Measurements from ENCODE around the gene BOK. TPM values are rescaled to one million over a fixed set of nuclear protein-coding genes. Genes with fewer than 3 reads are reported as not detected.

Gene BOK
- total and polyA plus RNA-seq, 2 of the 4 experiments (the other 2 are of a cell fraction) = 13.3 to 34.4 TPM

GRCh38 chr2:241577413-241578122, 19.0 kb downstream of the BOK start:
- H3K18ac ChIP-seq (ENCODE audit: low read depth, low read length) = no peak overlapping the region
- dilution Hi-C loops (cut with HindIII; ENCODE audit: low sequenced_read_pairs, unreplicated experiment) = no loop called here
- H3K4me2 ChIP-seq (ENCODE audit: low read depth, low read length) = peak overlapping the region; percentile 20; the same call in 1 of the 2 replicates
- 0 out of 2 replicates have a peak overlapping the region, but pooled peaks have one; percentile 40 for H3K23ac ChIP-seq (ENCODE audit: low read depth, low read length)
- in situ Hi-C loops (cut with MboI; ENCODE audit: low sequenced_read_pairs) = no loop called here
- H3K4ac ChIP-seq (ENCODE audit: low read depth, low read length) = no peak overlapping the region
- peak; percentile 62 for ATAC-seq (ENCODE audit: low read depth)
- no peak overlapping the region for H3K4me3 ChIP-seq (ENCODE audit: insufficient read depth, low read depth, low read length)
- H3K27ac ChIP-seq (ENCODE audit: insufficient read depth, low read length) = peak overlapping the region; percentile 20; the same call in 1 of the 2 replicates
- no CpG with 5 or more reads among the region's 9 CpGs for WGBS, 2 experiments (ENCODE audit: extremely low coverage in 2 of 2, insufficient read length in 1 of 2)
- peaks cover 5% of the 10 kb centered on the region; the same call in 1 of the 2 replicates for H3K4me1 ChIP-seq (ENCODE audit: control insufficient read depth, insufficient read depth, low read length)
- no peak overlapping the region for H2BK15ac ChIP-seq (ENCODE audit: low read depth, low read length)
- H3K9me3 ChIP-seq (ENCODE audit: control insufficient read depth, insufficient read depth, low read length) = peaks cover 4% of the 10 kb centered on the region
- H4K8ac ChIP-seq (ENCODE audit: low read depth in 2 of 2, low read length in 2 of 2) = no peak overlapping the region
- no peak overlapping the region for H2BK5ac ChIP-seq (ENCODE audit: low read depth, low read length, poor library complexity, severe bottlenecking)
- H3K9me1 ChIP-seq (ENCODE audit: insufficient read depth, low read length) = no peaks in the 10 kb centered on the region; the same call in 1 of the 2 replicates
- POLR2A ChIA-PET (ENCODE audit: unreplicated experiment) = no interaction called here
- no peak overlapping the region for H3K14ac ChIP-seq (replicated peaks; ENCODE audit: low read depth, low read length)
- no peak overlapping the region for H4K5ac ChIP-seq (ENCODE audit: low read depth, low read length)
- peaks cover 18% of the 10 kb centered on the region for H3K36me3 ChIP-seq (ENCODE audit: control insufficient read depth, insufficient read depth, low read length)
- intact Hi-C loops (cut with micrococcal nuclease) = no loop called here
- peaks cover 14% of the 10 kb centered on the region for H4K20me1 ChIP-seq (ENCODE audit: insufficient read depth, low read length)
- H3K27me3 ChIP-seq (ENCODE audit: control insufficient read depth, insufficient read depth, low read length) = no peaks in the 10 kb centered on the region
- no peak overlapping the region for H2BK120ac ChIP-seq (ENCODE audit: low read depth, low read length)
- H3K79me1 ChIP-seq (ENCODE audit: low read depth in 1 of 2, low read length in 2 of 2) = no peaks in the 10 kb centered on the region; a peak in 1 of 4 replicates
- H4K91ac ChIP-seq (ENCODE audit: insufficient read depth, low read depth, low read length) = no peak overlapping the region
- no peak overlapping the region for H3K56ac ChIP-seq (ENCODE audit: extremely low read depth, insufficient read depth, low read length)
- DNase-seq = peak; percentile 67
- no TSS peak for BruUV-seq (replicated peaks)
- no peak overlapping the region for H2AFZ ChIP-seq (replicated peaks; ENCODE audit: low read length, poor library complexity)
- TF ChIP-seq MAZ (IDR thresholded peaks at IDR 0.05; ENCODE audit: borderline replicate concordance, low read depth, low read length) = peak; percentile 40; the same call in 1 of the 2 replicates
- TF ChIP-seq CTCF (conservative IDR thresholded peaks at IDR 0.05; ENCODE audit: low read depth, low read length) = no peak
- H3K9ac ChIP-seq (ENCODE audit: low read depth, low read length) = no peak overlapping the region
- H2BK20ac ChIP-seq (ENCODE audit: low read depth, low read length) = no peak overlapping the region
- no peak overlapping the region for H2AK5ac ChIP-seq (ENCODE audit: low read depth, low read length)
- CTCF ChIA-PET = no interaction called here
- no peak overlapping the region for H2AK9ac ChIP-seq (replicated peaks; ENCODE audit: low read depth, low read length, poor library complexity)
